Ureter (tissue), 1 donor: ENCODE data around the gene ASZ1. TPM values are rescaled to one million over a fixed set of nuclear protein-coding genes. Genes with fewer than 3 reads are reported as not detected.

Source experiments
- DNase-seq: peaks from one replicate; pipeline ENCODE4 v3.0.0-alpha.2; 2020; ENCODE audit warnings: low spot score
- total RNA-seq: library from RNA; stranded (reverse); gene quantifications from one replicate; pipeline ENCODE4 v1.2.4, GENCODE V29; 2023
- donor health status: DM: yes; HTN: yes; CAD: no.

Gene ASZ1
- total RNA-seq, 1 donor from 2014 or later: not detected

DNA sequence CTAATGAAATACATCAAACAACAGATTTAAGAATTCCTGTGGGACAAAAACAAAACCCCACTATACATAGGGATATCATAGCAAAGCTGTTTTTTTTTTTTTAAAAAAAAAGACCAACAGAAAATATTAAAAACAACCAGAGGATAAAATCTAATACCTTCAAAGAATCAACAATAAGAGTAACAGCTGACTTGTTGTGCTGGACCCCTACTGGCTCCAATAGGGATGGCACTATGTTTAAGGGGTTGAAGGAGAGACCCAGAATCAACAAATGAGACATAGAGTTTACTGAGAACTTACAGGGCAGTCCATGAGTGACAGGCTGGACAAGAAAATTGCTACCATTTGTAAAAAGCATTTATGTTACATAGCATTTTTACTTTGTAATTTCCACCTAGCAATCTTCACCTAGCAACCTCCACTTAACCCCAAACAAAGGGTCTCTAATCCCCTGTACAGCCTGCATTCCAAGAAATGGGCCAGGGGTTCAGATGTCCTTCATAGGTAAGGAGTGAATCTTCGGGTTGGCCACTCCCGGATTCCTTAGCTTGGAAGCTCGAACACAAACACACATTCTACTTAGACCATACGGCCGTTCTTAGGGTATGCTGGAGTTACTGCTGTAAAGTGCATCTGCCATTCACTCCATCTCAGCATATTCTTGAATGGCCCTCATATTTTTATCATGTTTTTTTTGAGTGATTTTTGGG lies 25.8 kb downstream of the ASZ1 start:
- no peak for DNase-seq

DNA sequence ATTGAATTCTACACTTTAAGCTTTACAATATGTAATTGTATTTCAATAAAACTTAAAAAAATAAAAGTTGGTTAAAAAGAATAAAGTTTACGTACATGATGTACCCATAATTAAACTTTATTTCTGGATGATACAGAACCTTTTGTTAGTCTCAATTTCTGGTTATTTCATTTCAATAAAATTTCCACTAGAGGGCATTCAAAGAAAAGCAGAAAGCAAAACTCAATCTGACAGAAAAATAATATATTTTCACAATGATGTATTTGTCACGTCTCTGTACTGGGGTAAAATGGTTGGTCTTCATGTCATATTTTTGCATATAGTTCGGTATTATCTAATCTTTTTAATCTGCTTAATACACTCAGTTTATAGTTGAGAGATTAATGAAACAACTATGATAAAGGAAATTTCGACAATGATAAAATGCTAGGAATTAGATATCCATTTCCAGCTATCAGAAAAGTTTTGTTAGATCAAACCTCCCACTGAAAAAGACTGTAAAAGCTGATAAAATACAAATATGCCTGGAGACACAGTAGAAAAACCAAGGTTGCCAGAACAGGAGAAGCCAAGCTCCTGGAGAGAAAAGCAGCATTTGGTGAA lies 27.4 kb downstream of the ASZ1 start:
- DNase-seq: no peak

DNA sequence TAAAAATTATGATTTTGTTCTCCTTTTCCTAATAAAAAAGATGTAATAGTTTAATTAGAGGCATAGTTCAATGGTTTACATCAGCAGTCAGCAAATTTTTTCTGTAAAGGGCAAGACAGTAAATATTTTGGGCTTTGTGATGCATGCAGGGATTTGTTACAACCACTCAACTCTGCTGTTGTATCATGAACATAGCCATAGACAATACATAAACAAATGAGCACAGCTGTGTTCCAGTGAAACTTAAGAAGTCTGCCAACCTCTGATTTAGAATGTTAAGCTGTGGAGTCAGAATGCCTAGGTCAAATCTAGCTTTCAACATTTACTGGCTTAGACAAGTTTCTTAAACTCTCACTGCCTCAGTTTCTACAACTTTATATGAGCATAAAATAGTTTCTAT lies 31.6 kb downstream of the ASZ1 start:
- DNase-seq: no peak

DNA sequence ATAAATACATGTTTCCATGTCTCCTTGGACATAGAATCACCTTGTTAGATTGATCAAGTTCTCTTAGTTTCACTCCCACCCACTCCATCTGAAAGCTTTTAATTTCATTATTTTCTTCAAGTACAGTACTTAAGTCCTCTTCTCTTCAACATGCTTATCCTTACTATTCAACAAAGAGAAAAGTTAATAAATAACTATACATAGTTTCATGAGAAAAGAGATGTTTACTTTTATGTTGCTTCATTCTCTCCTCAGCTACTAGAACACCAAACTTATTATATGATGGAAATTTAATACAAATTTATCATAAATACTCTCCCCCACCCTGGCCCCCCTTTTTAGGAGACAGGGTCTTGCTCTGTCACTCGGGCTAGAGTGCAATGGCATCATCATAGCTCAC lies 33.5 kb downstream of the ASZ1 start:
- DNase-seq: no peak

DNA sequence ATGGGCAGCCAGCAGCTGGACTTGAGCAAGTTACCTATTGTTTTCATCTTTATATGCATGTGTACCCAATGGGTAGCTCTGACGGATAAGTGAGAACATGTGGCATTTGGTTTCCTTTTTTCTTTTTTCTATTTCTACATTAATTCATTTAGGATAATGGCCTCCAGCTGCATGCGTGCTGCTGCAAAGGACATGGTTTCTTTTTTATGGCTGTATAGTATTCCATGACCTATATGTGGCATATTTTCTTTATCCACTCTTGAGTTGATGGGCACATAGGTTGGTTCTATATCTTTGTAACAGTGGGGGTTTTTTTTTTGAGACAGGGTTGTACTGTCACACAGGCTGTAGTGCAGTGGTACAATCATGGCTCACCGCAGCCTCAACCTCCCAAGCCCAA lies 37.4 kb downstream of the ASZ1 start:
- no peak for DNase-seq

DNA sequence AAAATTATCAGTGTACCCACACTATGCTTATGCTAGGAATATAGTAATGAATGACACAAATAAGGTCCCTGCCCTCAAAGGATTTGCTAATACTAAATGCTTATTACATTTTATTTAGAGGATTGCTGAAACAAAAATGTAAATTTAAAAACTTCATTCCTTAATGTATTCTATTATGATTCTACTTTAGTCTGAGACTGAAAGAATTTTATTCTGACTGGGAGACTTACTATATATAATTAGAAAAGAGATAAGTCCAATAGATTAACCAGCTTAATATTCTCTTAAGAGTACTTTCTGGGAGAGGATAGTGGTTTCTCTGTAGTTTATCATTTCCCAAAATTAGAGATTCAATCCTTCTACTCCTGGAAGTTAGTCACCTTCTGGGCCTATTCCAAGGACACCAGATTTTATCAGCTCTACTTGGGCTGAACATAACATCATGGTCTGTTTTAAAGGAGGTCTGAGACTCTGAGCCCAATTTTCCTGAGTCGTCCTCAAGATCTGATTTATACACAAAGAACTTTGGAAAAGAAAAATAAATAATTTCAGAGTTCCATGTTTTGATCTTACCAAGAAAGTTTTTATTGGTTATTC lies 41.1 kb downstream of the ASZ1 start:
- no peak for DNase-seq

DNA sequence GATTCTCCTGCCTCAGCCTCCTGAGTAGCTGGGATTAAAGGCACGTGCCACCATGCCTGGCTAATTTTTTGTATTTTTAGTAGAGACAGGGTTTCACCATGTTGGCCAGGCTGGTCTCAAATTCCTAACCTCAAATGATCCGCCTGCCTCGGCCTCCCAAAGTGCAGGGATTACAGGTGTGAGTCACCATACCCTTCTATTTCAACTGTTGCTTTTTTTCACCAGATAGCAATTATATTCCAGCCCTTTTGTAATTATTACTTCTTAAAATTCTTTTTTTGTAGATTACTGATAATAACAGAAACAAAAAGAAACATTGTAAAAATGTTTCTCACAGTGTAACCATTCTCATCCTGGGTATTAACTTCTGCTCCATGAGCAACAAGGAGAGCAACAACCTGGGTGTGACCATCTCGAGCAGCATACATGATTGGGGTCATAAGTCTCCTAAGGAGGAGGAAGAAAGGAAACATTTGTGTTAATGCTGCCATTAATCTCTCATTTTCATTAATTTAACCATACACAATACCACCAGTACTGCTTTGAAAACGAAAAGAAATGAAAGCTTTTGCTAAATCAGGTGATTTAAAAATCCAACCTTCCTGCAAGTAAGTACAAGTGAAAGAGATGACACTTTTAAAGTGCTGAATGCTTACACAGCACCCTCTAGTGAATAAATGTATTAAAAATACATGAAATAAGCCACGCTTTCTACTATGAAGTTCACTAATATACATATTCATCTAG lies 41.8 kb downstream of the ASZ1 start:
- DNase-seq: no peak

DNA sequence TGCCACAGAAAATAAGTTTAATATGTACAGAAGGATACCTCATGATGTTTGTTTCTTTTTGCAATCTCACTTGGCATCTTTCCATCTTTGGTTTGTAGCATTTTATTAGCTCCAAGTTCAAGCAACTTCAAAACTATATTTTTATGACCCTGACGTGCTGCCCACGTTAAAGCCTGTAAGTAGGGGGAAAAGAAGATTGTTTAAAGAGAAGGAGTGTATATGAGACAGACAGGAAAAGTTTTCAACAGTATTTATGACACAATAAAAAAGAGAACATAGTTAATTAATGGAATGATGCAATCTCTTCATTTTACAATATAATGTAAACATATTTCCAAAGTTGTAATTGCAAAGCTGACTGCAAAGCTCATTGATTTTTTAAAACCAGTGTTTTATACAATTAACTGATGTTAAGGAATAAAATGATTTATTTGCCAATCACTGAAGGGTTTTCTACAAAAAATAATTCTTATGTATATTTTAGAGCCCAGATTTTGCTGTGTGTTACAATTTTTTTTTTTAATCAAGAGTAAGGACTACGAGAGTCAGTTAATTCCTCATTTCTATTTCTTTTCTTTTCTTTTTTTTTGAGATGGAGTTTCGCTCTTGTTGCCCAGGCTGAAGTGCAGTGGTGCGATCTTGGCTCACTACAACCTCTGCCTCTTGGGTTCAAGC lies 42.5 kb downstream of the ASZ1 start:
- no peak for DNase-seq

DNA sequence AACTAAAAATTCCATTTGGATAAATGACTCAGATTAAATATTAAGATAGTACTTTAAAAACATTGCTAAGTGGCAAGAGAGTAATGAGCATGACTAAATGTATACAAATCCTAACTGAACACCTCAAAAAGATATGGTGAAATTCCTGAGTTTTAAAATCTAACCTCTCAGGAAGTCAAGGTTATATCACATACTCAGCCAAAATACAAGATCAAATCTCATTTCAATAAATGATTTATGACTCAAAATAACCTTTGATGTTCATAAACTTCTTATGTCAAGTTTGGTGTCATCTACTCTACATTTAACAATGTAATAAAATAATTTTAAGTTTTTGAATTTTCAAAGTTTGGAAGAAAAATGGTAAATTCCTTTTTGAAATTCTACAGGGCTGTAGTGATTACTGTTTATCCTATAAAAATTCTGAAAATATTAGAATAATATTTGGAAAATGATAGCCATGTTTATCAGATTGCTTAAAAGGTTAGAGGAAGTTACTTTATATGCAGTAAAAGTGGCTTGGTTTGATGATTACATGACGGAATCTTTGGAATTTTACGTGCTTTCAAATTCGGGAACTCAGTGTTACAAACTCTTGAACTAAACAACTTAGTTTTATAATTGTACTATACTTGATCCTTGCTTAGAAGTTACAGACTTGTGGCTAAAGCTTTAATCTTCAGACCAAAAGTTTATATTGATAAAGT lies 43.7 kb downstream of the ASZ1 start:
- DNase-seq: no peak

DNA sequence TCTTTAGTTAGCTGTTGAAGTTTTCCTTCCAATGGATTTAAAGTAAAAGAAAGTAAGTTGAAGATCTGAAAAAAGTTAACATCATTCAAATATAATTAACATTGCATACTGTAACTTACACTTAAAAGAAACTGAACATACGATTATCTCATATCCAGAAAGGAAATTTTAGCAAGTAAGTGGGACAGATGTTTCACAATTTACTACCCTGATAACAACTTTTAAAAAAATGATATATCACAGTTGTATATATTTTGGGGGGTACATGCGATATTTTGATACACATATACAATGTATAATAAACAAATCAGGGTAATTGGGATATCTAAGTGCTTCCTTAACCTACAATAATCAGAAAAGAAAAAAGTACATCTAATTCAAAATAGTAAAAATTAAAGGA lies 44.2 kb downstream of the ASZ1 start:
- no peak for DNase-seq

DNA sequence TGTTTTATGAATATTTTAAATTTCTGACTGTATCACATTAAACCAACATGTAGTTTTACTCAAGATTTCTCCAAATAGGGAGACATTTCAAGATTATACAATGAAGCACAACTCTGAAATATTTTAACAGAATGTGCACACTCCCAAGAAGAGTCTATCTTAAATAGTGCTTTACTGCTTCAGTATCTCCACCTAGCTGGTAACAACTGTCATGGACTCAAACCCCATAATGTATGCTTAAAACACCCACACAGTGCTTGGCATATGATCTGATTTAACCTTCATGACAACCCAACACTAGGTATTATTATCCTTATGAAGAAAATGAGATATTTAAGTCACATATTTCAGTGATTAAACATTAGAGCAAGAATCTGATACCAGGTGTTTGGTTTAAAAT lies 45.9 kb downstream of the ASZ1 start:
- no peak for DNase-seq

DNA sequence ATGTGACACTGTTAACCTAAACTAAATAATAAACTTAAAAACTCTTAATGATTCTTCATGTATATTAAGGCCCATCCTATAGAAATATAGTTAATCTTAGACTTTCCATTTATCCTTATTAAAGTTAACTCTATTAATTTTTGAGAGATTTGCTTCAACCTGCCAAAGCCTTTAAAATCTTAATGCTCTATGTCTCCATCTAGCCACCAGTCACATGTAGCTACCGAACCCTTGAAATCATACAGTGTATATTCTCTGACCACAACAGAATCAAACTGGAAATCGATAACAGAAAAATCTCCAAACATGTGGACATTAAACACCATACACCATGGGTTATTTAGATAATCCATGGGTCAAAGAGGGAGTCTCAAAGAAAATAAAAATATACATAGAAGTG lies 51.9 kb downstream of the ASZ1 start:
- DNase-seq: no peak

DNA sequence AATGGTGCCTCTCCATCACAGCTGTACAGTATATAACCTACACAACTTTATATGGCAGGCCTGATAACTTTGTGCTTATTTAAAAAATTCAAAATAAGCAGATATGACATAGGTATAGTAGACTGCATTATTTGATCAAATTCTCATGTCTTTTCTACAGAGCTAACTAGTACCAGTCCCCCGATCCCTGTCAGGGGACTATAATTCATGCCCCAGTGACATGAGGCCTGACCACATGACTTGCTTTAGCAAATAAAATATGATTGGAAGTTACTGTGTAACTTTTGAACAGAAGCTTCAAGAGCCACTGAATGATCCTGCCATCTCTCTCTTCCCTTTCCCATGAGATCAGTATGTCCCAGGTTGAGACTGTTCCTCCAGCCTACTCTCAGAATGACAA lies 55.2 kb downstream of the ASZ1 start:
- DNase-seq: no peak

DNA sequence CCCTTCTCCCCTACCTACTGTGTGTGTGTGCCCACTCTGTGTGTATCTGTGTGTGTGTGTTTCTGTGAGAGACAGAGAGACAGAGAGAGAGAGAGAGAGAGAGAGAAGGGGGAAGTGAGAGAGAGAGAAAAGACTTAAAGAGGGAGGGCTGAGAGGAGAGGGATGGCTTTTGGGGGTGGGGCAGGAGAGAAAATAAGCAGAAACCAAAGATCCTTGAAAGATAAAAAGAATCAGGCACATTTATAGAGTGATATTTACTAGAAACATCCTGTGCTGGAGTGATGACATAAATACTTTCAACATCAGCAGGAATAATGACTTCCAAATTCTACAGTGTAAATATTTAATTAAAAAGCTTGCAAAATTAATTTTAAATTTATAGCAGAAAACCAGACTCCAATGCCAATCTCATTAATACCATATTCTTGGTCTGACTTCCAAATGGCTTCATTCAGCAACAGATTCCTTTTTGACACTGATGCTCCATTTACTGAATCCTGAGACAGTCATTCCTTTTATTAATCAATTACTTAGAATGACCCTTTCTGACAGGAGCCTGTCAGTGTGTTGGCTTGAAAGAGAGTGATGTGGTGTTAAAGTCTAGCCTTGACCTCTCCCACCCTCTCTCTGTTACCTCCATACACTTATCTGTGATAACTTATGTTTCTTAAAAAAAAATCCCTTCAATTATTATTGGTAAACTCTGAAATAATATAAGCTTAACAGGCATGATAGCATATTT lies 62.8 kb downstream of the ASZ1 start:
- DNase-seq: no peak

DNA sequence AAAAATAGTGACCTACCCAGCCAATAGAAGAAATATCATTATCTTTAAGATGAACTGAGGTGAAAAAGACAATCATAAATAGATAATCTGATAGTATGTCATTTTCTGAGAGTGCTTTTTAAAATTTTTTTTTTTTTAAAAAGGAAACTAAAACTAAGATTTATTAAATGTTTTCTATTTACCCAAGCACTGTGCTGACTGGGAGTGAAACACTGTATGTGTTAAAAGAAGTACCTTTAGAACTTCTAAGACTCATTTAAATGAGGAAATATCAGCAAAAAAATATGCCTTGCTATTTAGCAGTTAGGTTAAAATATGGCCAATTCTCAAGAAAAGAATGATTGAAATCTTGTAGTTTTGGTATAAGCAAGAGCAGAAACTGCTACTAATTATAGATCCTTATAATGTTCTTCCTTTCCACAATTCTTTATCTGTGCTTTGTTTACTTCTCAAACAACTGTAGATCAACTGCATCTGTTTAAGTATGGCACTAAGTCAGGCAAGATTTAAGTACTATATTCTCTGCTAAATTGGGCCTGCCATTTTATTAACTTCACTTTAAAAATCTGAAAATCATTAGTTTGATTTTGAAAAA lies 64.9 kb downstream of the ASZ1 start:
- no peak for DNase-seq

DNA sequence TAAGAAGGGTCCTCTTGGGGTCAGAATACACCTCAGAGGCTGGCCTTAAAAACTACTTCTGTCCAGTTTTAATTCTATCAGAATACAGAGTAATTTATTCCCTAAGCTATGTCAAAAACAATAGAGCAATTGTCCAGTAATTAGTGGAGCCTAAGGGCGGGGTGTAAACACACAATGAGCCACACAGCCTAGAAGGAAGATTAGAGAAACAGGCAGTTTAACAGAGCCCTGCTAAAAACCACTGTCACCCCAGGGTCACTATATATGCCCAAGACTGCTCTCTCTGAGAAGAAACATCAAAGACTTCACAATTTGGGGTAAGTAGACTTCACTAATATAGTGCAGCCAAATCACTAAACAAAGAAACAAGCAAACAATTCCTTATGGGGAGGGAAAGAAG lies 77.3 kb downstream of the ASZ1 start:
- no peak for DNase-seq

DNA sequence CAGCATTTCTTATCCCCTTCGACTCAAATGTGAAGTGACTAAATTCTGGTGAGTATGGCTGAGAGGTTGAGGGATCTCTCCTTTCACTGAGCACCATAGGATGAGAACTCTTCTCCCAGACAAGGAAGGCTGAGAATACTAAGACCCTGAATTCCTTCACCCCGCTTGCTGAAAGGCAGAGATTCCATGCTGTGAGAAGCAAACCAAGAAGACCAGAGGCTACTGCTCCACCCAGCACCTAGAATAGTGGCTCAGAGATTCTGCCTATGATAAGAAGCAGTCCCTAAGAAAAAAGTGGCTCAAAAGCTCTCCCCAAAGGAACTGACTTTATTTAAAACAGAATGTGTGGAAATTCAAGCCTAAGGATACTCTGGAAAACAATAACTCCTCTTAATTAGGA lies 77.7 kb downstream of the ASZ1 start:
- DNase-seq: no peak

DNA sequence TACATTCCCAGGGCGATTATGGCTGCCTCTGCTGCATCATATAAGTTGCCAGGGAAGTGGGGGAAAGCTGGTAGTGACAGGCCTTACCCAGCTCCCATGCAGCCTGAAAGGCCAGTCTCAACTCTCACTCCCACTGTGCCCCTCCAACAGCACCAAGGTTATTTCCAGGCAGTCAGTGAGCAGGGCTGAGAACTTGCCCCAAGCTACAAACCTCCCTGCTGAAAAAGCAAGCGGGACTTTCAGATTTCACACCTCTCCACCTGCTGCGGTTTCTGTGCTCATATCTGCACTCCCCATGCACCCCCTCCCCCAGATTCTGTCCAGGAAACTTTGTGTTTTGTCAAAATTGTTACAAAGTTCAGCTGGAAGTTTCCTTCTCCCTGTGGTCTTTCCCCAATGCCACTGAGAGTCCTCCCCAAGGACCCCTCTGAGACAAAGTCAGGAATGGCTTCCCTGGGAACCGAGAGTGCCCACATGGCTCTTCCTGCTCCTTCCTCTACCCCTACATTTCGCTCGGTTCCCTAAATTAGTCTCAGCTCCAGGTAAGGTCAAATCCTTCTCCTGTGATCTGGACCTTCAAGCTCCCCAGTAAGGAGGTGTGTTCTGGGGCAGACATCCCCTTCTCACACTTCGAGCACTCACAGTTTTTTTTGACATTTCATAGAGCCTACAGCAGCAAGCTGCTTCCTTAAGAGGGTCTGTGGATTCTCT lies 79.2 kb downstream of the ASZ1 start:
- DNase-seq: no peak

DNA sequence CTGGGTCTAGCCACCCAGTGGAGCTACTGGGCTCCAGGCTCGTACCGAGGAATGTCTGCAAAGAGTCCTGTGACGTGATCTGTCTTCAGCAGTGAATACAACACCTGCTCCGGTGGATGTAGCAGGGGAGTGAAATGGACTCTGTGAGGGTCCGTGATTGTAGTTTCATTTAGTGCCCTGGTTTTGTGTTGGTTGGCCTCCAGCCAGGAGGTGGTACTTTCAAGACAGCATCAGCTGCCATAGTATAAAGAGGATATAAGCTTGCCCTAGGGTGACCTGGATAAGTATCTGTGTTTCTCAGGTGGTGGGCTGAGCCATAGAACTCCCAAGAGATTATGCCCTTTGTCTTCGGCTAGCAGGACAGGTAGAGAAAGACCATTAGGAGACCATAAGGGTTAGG lies 79.8 kb downstream of the ASZ1 start:
- no peak for DNase-seq

DNA sequence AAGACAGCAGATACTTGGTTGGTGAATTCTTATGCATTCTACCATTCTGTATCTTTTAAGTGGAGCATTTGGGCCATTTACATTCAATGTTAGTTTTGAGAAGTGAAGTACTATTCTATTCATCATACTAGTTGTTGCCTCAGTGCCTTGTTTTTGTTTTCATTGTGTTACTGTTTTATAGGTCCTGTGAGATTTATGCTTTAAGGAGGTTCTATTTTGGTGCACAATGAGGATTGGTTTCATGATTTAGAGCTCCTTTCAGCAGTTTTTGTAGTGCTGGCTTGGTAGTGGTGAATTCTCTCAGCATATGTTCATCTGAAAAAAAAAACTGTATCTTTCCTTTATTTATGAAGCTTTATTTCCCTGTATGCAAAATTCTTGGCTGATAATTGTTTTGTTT lies 81.1 kb downstream of the ASZ1 start:
- DNase-seq: no peak
